Naive thymus-derived CD4-positive, alpha-beta T cell (primary cell): Measurements from ENCODE around the gene FAM151A. TPM values are rescaled to one million over a fixed set of nuclear protein-coding genes. Genes with fewer than 3 reads are reported as not detected.

Experiments used
- ATAC-seq: fragments of 150-1000 bp; cut with Tn5 transposase; 2 replicates; pipeline ENCODE4 v1.10.0; 2021; ENCODE audit warnings: mild to moderate bottlenecking, moderate library complexity
- CTCF ChIA-PET: fragments of 350-600 bp; sonication (Branson Sonifier 250); formaldehyde crosslinking; loops from one replicate; lab custom pipeline; 2021; ENCODE audit warnings: antibody characterized with exemption; lab: Charles Lee
- POLR2A ChIA-PET: fragments of 350-600 bp; sonication (Branson Sonifier 250); formaldehyde crosslinking; loops from one replicate; lab custom pipeline; 2021; ENCODE audit warnings: antibody characterized with exemption, inconsistent platforms; lab: Charles Lee
- DNase-seq, 9 donors: peaks; one replicate each; pipeline versions ENCODE4 v3.0.0 to v3.0.0-alpha.2; 2020 to 2022; ENCODE audit warnings: mixed read lengths in 1 of 9
- H3K27ac ChIP-seq: one replicate; pipeline ENCODE4 v1.7.0; 2013; ENCODE audit warnings: mild to moderate bottlenecking, low read depth, low read length, moderate library complexity
- H3K27me3 ChIP-seq, 2 donors: one replicate each; pipeline ENCODE4 v1.7.0; 2013; ENCODE audit warnings: low read length in 2 of 2, mild to moderate bottlenecking in 2 of 2, moderate library complexity in 2 of 2; ENCODE audit not compliant: control insufficient read depth in 2 of 2, insufficient read depth in 2 of 2
- H3K36me3 ChIP-seq, 3 experiments: 1 replicate in 2 of 3; 2 replicates in 1 of 3; pipeline ENCODE4 v1.7.0; 2013; ENCODE audit warnings: low read length in 3 of 3, mild to moderate bottlenecking in 3 of 3, moderate library complexity in 1 of 3; ENCODE audit not compliant: insufficient read depth in 3 of 3, control insufficient read depth in 2 of 3
- H3K4me1 ChIP-seq, 2 donors: one replicate each; pipeline ENCODE4 v1.7.0; 2013; ENCODE audit warnings: low read length in 2 of 2, mild to moderate bottlenecking in 2 of 2, moderate library complexity in 1 of 2; ENCODE audit not compliant: control insufficient read depth in 2 of 2, insufficient read depth in 2 of 2
- H3K4me3 ChIP-seq: 2 replicates; pipeline ENCODE4 v1.7.0; 2013; ENCODE audit warnings: mild to moderate bottlenecking, low read length
- H3K9me3 ChIP-seq, 3 experiments: 1 replicate in 2 of 3; 2 replicates in 1 of 3; pipeline ENCODE4 v1.7.0; 2013; ENCODE audit warnings: low read length in 3 of 3; ENCODE audit not compliant: control insufficient read depth in 2 of 3
- H3K27ac Mint-ChIP-seq, 9 donors: one replicate each; pipeline ENCODE4 v1.8.0; 2020 to 2022; ENCODE audit warnings: mixed read lengths in 9 of 9, mild to moderate bottlenecking in 8 of 9, moderate library complexity in 5 of 9, inconsistent platforms in 2 of 9
- H3K27me3 Mint-ChIP-seq, 5 donors: one replicate each; pipeline ENCODE4 v1.8.0; 2021 to 2022; ENCODE audit warnings: mixed read lengths in 5 of 5, mild to moderate bottlenecking in 1 of 5
- H3K36me3 Mint-ChIP-seq, 5 donors: one replicate each; pipeline ENCODE4 v1.8.0; 2020 to 2022; ENCODE audit warnings: mixed read lengths in 5 of 5, mild to moderate bottlenecking in 3 of 5, inconsistent platforms in 1 of 5
- H3K4me1 Mint-ChIP-seq, 7 donors: one replicate each; pipeline ENCODE4 v1.8.0; 2020 to 2022; ENCODE audit warnings: mixed read lengths in 7 of 7, mild to moderate bottlenecking in 3 of 7, inconsistent platforms in 1 of 7
- H3K4me3 Mint-ChIP-seq, 10 donors: one replicate each; pipeline ENCODE4 v1.8.0; 2020 to 2022; ENCODE audit warnings: mild to moderate bottlenecking in 10 of 10, mixed read lengths in 10 of 10, moderate library complexity in 6 of 10, inconsistent platforms in 2 of 10
- H3K9me3 Mint-ChIP-seq, 11 donors: one replicate each; pipeline ENCODE4 v1.8.0; 2020 to 2022; ENCODE audit warnings: mixed read lengths in 11 of 11, mild to moderate bottlenecking in 4 of 11, inconsistent platforms in 1 of 11, moderate library complexity in 1 of 11
- intact Hi-C, 2 donors: fragments of 100-400 bp; cut with micrococcal nuclease; formaldehyde crosslinking; loops; one replicate each; pipeline ENCODE4 v1.15.1; 2023
- polyA plus RNA-seq, 2 donors: library from polyadenylated mRNA; unstranded; fragments of 300-500 nt; fragmentation: Illumina TruSeq; gene quantifications; one replicate each; pipeline ENCODE4 v1.2.3, GENCODE V29; 2021
- total RNA-seq, 6 experiments: library from RNA in 5 of 6; stranded (reverse) in 5 of 6; gene quantifications; 1 replicate in 5 of 6; 2 replicates in 1 of 6; pipeline ENCODE4 v1.2.3 and lab custom pipeline; 2021 to 2026

Gene FAM151A
- total and polyA plus RNA-seq, 7 experiments from 2014 or later, result not detected

- Histone ChIP-seq H3K36me3 (no peaks in the 10 kb centered on the region), H3K4me1 (no peaks in the 10 kb centered on the region), H3K4me3 (no peak overlapping the region), H3K27ac (no peak overlapping the region), H3K9me3 (no peaks in the 10 kb centered on the region), H3K27me3 (no peaks in the 10 kb centered on the region)
- no peak for DNase-seq
- H3K27ac Mint-ChIP-seq, result no peak overlapping the region
- ChIA-PET POLR2A (no interaction called here), CTCF (no interaction called here)
- no peak for ATAC-seq
- intact Hi-C loops, result no loop called here
- no peaks in the 10 kb centered on the region for H3K36me3 Mint-ChIP-seq
- H3K4me3 Mint-ChIP-seq, result no peak overlapping the region
- peaks cover 0 to 5% (median 0%) of the 10 kb centered on the region in 7 donors for H3K4me1 Mint-ChIP-seq
- no peaks in the 10 kb centered on the region for H3K27me3 Mint-ChIP-seq
- no peaks in the 10 kb centered on the region for H3K9me3 Mint-ChIP-seq
These were observed 25.8 kb downstream of the FAM151A start for GRCh38 chr1:54597455-54598030.

GRCh38 chr1:54596756-54597155 lies 26.6 kb downstream of the FAM151A start:
- no peak overlapping the region for H3K27ac Mint-ChIP-seq
- H3K4me3 Mint-ChIP-seq, result no peak overlapping the region
- no peak for DNase-seq
- Histone ChIP-seq H3K4me1 (no peaks in the 10 kb centered on the region), H3K9me3 (no peaks in the 10 kb centered on the region), H3K36me3 (no peaks in the 10 kb centered on the region), H3K4me3 (no peak overlapping the region), H3K27ac (no peak overlapping the region), H3K27me3 (no peaks in the 10 kb centered on the region)
- CTCF ChIA-PET, result no interaction called here
- peaks cover 0 to 5% (median 0%) of the 10 kb centered on the region in 7 donors for H3K4me1 Mint-ChIP-seq
- intact Hi-C loops, result no loop called here
- ATAC-seq, result no peak
- H3K36me3 Mint-ChIP-seq, result no peaks in the 10 kb centered on the region
- POLR2A ChIA-PET, result no interaction called here
- no peaks in the 10 kb centered on the region for H3K27me3 Mint-ChIP-seq
- no peaks in the 10 kb centered on the region for H3K9me3 Mint-ChIP-seq

GRCh38 chr1:54595956-54596498 lies 27.3 kb downstream of the FAM151A start:
- H3K4me1 Mint-ChIP-seq, result peaks cover 0 to 5% (median 0%) of the 10 kb centered on the region in 7 donors
- DNase-seq, result no peak
- H3K4me1 ChIP-seq, result no peaks in the 10 kb centered on the region
- H3K27ac Mint-ChIP-seq, result no peak overlapping the region
- H3K4me3 ChIP-seq, result no peak overlapping the region
- no peaks in the 10 kb centered on the region for H3K36me3 ChIP-seq
- no peak for ATAC-seq
- ChIA-PET CTCF (no interaction called here), POLR2A (no interaction called here)
- H3K4me3 Mint-ChIP-seq, result no peak overlapping the region
- no peak overlapping the region for H3K27ac ChIP-seq
- intact Hi-C loops, result no loop called here
- no peaks in the 10 kb centered on the region for H3K9me3 ChIP-seq
- H3K27me3 Mint-ChIP-seq, result no peaks in the 10 kb centered on the region
- no peaks in the 10 kb centered on the region for H3K9me3 Mint-ChIP-seq
- H3K36me3 Mint-ChIP-seq, result no peaks in the 10 kb centered on the region
- no peaks in the 10 kb centered on the region for H3K27me3 ChIP-seq

GRCh38 chr1:54594463-54594862 lies 28.9 kb downstream of the FAM151A start:
- ChIA-PET POLR2A (no interaction called here), CTCF (interaction anchor here (0.6 kb wide), 1 partner anchor 507 kb away, joined by 4 read pairs; no protein-coding TSS in a partner anchor)
- no peak overlapping the region for H3K4me3 Mint-ChIP-seq
- H3K27ac ChIP-seq, result no peak overlapping the region
- H3K9me3 ChIP-seq, result no peaks in the 10 kb centered on the region
- peaks cover 0 to 5% (median 0%) of the 10 kb centered on the region in 7 donors for H3K4me1 Mint-ChIP-seq
- no peak overlapping the region for H3K27ac Mint-ChIP-seq
- no peaks in the 10 kb centered on the region for H3K27me3 Mint-ChIP-seq
- no peak overlapping the region for H3K4me3 ChIP-seq
- intact Hi-C loops, result no loop called here
- H3K9me3 Mint-ChIP-seq, result no peaks in the 10 kb centered on the region
- H3K36me3 ChIP-seq, result no peaks in the 10 kb centered on the region
- H3K36me3 Mint-ChIP-seq, result no peaks in the 10 kb centered on the region
- ATAC-seq, result no peak
- no peaks in the 10 kb centered on the region for H3K27me3 ChIP-seq
- no peak for DNase-seq
- no peaks in the 10 kb centered on the region for H3K4me1 ChIP-seq

GRCh38 chr1:54593571-54594160 lies 29.7 kb downstream of the FAM151A start:
- CTCF ChIA-PET, result no interaction called here
- no peaks in the 10 kb centered on the region for H3K27me3 Mint-ChIP-seq

GRCh38 chr1:54591127-54591756 lies 32.1 kb downstream of the FAM151A start:
- Histone ChIP-seq H3K27ac (no peak overlapping the region), H3K9me3 (no peaks in the 10 kb centered on the region), H3K27me3 (no peaks in the 10 kb centered on the region), H3K36me3 (no peaks in the 10 kb centered on the region), H3K4me3 (no peak overlapping the region), H3K4me1 (no peaks in the 10 kb centered on the region)
- Mint-ChIP-seq H3K4me3 (no peak overlapping the region), H3K36me3 (no peaks in the 10 kb centered on the region), H3K27me3 (no peaks in the 10 kb centered on the region), H3K9me3 (no peaks in the 10 kb centered on the region), H3K27ac (no peak overlapping the region), H3K4me1 (peaks cover 0 to 7% (median 4%) of the 10 kb centered on the region in 7 donors)
- POLR2A ChIA-PET, result no interaction called here
- intact Hi-C loops, result no loop called here
- ATAC-seq, result no peak
- DNase-seq, result no peak
- CTCF ChIA-PET, result no interaction called here

More at GRCh38 chr1:54593571-54594160, 29.7 kb downstream of the FAM151A start:
- no peak for ATAC-seq
- Mint-ChIP-seq H3K9me3 (no peaks in the 10 kb centered on the region), H3K27ac (no peak overlapping the region), H3K4me1 (peaks cover 0 to 5% (median 0%) of the 10 kb centered on the region in 7 donors), H3K4me3 (no peak overlapping the region), H3K36me3 (no peaks in the 10 kb centered on the region)
- no peak for DNase-seq
- no peaks in the 10 kb centered on the region for H3K9me3 ChIP-seq
- H3K27ac ChIP-seq, result no peak overlapping the region
- POLR2A ChIA-PET, result no interaction called here
- intact Hi-C loops, result no loop called here
- no peaks in the 10 kb centered on the region for H3K4me1 ChIP-seq
- no peaks in the 10 kb centered on the region for H3K36me3 ChIP-seq
- no peaks in the 10 kb centered on the region for H3K27me3 ChIP-seq
- H3K4me3 ChIP-seq, result no peak overlapping the region
